ENCODE measurements around the gene CBLB. TPM values are rescaled to one million over a fixed set of nuclear protein-coding genes. Genes with fewer than 3 reads are reported as not detected.
"Not testable (repeated sequence)": the region's sequence is repeated elsewhere in the genome, so short reads cannot be mapped to it uniquely, and the experiment has no call there.

Gene CBLB
- total RNA-seq, 1 experiment from 2014 or later: 6.5 TPM

- H3K27me3 ChIP-seq (ENCODE audit: control insufficient read depth, insufficient read depth, low read length): no peaks in the 10 kb centered on the region
- no peak for DNase-seq
- H3K4me3 ChIP-seq (ENCODE audit: insufficient read depth, low read depth, low read length): no peak overlapping the region
- no peaks in the 10 kb centered on the region; the same call in 1 of the 2 replicates for H3K36me3 ChIP-seq (replicated peaks; ENCODE audit: control insufficient read depth, insufficient read depth, low read length)
These were observed 135.5 kb downstream of the CBLB start for GRCh38 chr3:105733356-105733755.

GRCh38 chr3:105731686-105732085, 137.1 kb downstream of the CBLB start:
- H3K4me3 ChIP-seq (ENCODE audit: insufficient read depth, low read depth, low read length): no peak overlapping the region
- H3K27me3 ChIP-seq (ENCODE audit: control insufficient read depth, insufficient read depth, low read length): no peaks in the 10 kb centered on the region
- no peak for DNase-seq
- H3K36me3 ChIP-seq (replicated peaks; ENCODE audit: control insufficient read depth, insufficient read depth, low read length): no peaks in the 10 kb centered on the region; the same call in 1 of the 2 replicates

- DNase-seq: no peak
- no peaks in the 10 kb centered on the region; the same call in 1 of the 2 replicates for H3K36me3 ChIP-seq (replicated peaks; ENCODE audit: control insufficient read depth, insufficient read depth, low read length)
- no peaks in the 10 kb centered on the region for H3K27me3 ChIP-seq (ENCODE audit: control insufficient read depth, insufficient read depth, low read length)
- H3K4me3 ChIP-seq (ENCODE audit: insufficient read depth, low read depth, low read length): no peak overlapping the region
These were observed 137.9 kb downstream of the CBLB start for GRCh38 chr3:105730801-105731354.

GRCh38 chr3:105729667-105730066, 139.1 kb downstream of the CBLB start:
- no peak for DNase-seq
- Histone ChIP-seq H3K27me3 (ENCODE audit: control insufficient read depth, insufficient read depth, low read length) (no peaks in the 10 kb centered on the region), H3K36me3 (replicated peaks; ENCODE audit: control insufficient read depth, insufficient read depth, low read length) (no peaks in the 10 kb centered on the region; the same call in 1 of the 2 replicates), H3K4me3 (ENCODE audit: insufficient read depth, low read depth, low read length) (no peak overlapping the region)

GRCh38 chr3:105728771-105729312, 140.0 kb downstream of the CBLB start:
- H3K27me3 ChIP-seq (ENCODE audit: control insufficient read depth, insufficient read depth, low read length): no peaks in the 10 kb centered on the region
- H3K4me3 ChIP-seq (ENCODE audit: insufficient read depth, low read depth, low read length): no peak overlapping the region
- DNase-seq: no peak
- no peaks in the 10 kb centered on the region; the same call in 1 of the 2 replicates for H3K36me3 ChIP-seq (replicated peaks; ENCODE audit: control insufficient read depth, insufficient read depth, low read length)

- not testable (repeated sequence) for H3K4me3 ChIP-seq (ENCODE audit: insufficient read depth, low read depth, low read length); DNase-seq; H3K36me3 ChIP-seq (replicated peaks; ENCODE audit: control insufficient read depth, insufficient read depth, low read length); H3K27me3 ChIP-seq (ENCODE audit: control insufficient read depth, insufficient read depth, low read length)
These were observed 141.8 kb downstream of the CBLB start for GRCh38 chr3:105727036-105727435.

- Histone ChIP-seq H3K4me3 (ENCODE audit: insufficient read depth, low read depth, low read length) (no peak overlapping the region), H3K27me3 (ENCODE audit: control insufficient read depth, insufficient read depth, low read length) (no peaks in the 10 kb centered on the region), H3K36me3 (replicated peaks; ENCODE audit: control insufficient read depth, insufficient read depth, low read length) (no peaks in the 10 kb centered on the region; the same call in 1 of the 2 replicates)
- DNase-seq: no peak
These were observed 145.8 kb downstream of the CBLB start for GRCh38 chr3:105722943-105723556.

- Histone ChIP-seq H3K27me3 (ENCODE audit: control insufficient read depth, insufficient read depth, low read length) (no peaks in the 10 kb centered on the region), H3K4me3 (ENCODE audit: insufficient read depth, low read depth, low read length) (no peak overlapping the region), H3K36me3 (replicated peaks; ENCODE audit: control insufficient read depth, insufficient read depth, low read length) (no peaks in the 10 kb centered on the region; the same call in 1 of the 2 replicates)
- DNase-seq: no peak
These were observed 149.0 kb downstream of the CBLB start for GRCh38 chr3:105719791-105720190.

- Histone ChIP-seq H3K27me3 (ENCODE audit: control insufficient read depth, insufficient read depth, low read length) (no peaks in the 10 kb centered on the region), H3K4me3 (ENCODE audit: insufficient read depth, low read depth, low read length) (no peak overlapping the region), H3K36me3 (replicated peaks; ENCODE audit: control insufficient read depth, insufficient read depth, low read length) (no peaks in the 10 kb centered on the region; the same call in 1 of the 2 replicates)
- no peak for DNase-seq
These were observed 153.4 kb downstream of the CBLB start for GRCh38 chr3:105715372-105715771.

- DNase-seq: no peak
- Histone ChIP-seq H3K27me3 (ENCODE audit: control insufficient read depth, insufficient read depth, low read length) (no peaks in the 10 kb centered on the region), H3K36me3 (replicated peaks; ENCODE audit: control insufficient read depth, insufficient read depth, low read length) (no peaks in the 10 kb centered on the region), H3K4me3 (ENCODE audit: insufficient read depth, low read depth, low read length) (no peak overlapping the region)
These were observed 154.4 kb downstream of the CBLB start for GRCh38 chr3:105714453-105714852.

- H3K4me3 ChIP-seq (ENCODE audit: insufficient read depth, low read depth, low read length): no peak overlapping the region
- DNase-seq: no peak
- H3K27me3 ChIP-seq (ENCODE audit: control insufficient read depth, insufficient read depth, low read length): no peaks in the 10 kb centered on the region
- H3K36me3 ChIP-seq (replicated peaks; ENCODE audit: control insufficient read depth, insufficient read depth, low read length): no peaks in the 10 kb centered on the region
These were observed 159.8 kb downstream of the CBLB start for GRCh38 chr3:105708980-105709379.

- no peaks in the 10 kb centered on the region for H3K27me3 ChIP-seq (ENCODE audit: control insufficient read depth, insufficient read depth, low read length)
- H3K36me3 ChIP-seq (replicated peaks; ENCODE audit: control insufficient read depth, insufficient read depth, low read length): no peaks in the 10 kb centered on the region
- H3K4me3 ChIP-seq (ENCODE audit: insufficient read depth, low read depth, low read length): no peak overlapping the region
- no peak for DNase-seq
These were observed 161.8 kb downstream of the CBLB start for GRCh38 chr3:105707009-105707408.

GRCh38 chr3:105704726-105705410, 163.9 kb downstream of the CBLB start:
- Histone ChIP-seq H3K27me3 (ENCODE audit: control insufficient read depth, insufficient read depth, low read length) (no peaks in the 10 kb centered on the region), H3K4me3 (ENCODE audit: insufficient read depth, low read depth, low read length) (no peak overlapping the region), H3K36me3 (replicated peaks; ENCODE audit: control insufficient read depth, insufficient read depth, low read length) (no peaks in the 10 kb centered on the region)
- DNase-seq: no peak

- Histone ChIP-seq H3K36me3 (replicated peaks; ENCODE audit: control insufficient read depth, insufficient read depth, low read length) (no peaks in the 10 kb centered on the region), H3K27me3 (ENCODE audit: control insufficient read depth, insufficient read depth, low read length) (no peaks in the 10 kb centered on the region), H3K4me3 (ENCODE audit: insufficient read depth, low read depth, low read length) (no peak overlapping the region)
- no peak for DNase-seq
These were observed 168.2 kb downstream of the CBLB start for GRCh38 chr3:105700575-105700974.

GRCh38 chr3:105691633-105692032, 177.2 kb downstream of the CBLB start:
- no peak for DNase-seq
- no peaks in the 10 kb centered on the region for H3K27me3 ChIP-seq (ENCODE audit: control insufficient read depth, insufficient read depth, low read length)
- H3K36me3 ChIP-seq (replicated peaks; ENCODE audit: control insufficient read depth, insufficient read depth, low read length): peaks cover 2% of the 10 kb centered on the region; the same call in 1 of the 2 replicates
- H3K4me3 ChIP-seq (ENCODE audit: insufficient read depth, low read depth, low read length): no peak overlapping the region

All from H7 (cell line).